NCI-H2227 (cell line): Measurements from ENCODE around the gene CXCR4.
"Not testable (repeated sequence)": the region's sequence is repeated elsewhere in the genome, so short reads cannot be mapped to it uniquely, and the experiment has no call there.

Experiments used
- DNase-seq: peaks from one replicate; lab custom pipeline; 2025; ENCODE audit not compliant: unreplicated experiment; lab: John Stamatoyannopoulos, UW

Gene CXCR4

DNA sequence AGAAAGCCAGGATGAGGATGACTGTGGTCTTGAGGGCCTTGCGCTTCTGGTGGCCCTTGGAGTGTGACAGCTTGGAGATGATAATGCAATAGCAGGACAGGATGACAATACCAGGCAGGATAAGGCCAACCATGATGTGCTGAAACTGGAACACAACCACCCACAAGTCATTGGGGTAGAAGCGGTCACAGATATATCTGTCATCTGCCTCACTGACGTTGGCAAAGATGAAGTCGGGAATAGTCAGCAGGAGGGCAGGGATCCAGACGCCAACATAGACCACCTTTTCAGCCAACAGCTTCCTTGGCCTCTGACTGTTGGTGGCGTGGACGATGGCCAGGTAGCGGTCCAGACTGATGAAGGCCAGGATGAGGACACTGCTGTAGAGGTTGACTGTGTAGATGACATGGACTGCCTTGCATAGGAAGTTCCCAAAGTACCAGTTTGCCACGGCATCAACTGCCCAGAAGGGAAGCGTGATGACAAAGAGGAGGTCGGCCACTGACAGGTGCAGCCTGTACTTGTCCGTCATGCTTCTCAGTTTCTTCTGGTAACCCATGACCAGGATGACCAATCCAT lies 2.7 kb downstream of the CXCR4 start:
- DNase-seq, result no peak

DNA sequence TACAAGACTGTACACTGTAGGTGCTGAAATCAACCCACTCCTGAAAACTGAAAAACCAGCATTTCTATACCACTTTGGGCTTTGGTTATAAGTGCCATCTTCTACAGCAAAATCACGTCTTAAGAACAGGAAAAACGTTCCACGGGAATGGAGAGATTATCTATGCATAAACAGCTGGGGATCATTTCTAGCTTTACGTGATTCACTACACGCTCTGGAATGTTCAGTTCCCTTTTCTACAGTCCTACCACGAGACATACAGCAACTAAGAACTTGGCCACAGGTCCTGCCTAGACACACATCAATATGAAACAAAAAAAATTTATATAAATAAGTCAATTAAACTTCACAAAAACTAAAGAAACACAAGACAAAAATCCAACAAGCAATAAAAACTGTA lies 3.6 kb downstream of the CXCR4 start:
- DNase-seq, result no peak

DNA sequence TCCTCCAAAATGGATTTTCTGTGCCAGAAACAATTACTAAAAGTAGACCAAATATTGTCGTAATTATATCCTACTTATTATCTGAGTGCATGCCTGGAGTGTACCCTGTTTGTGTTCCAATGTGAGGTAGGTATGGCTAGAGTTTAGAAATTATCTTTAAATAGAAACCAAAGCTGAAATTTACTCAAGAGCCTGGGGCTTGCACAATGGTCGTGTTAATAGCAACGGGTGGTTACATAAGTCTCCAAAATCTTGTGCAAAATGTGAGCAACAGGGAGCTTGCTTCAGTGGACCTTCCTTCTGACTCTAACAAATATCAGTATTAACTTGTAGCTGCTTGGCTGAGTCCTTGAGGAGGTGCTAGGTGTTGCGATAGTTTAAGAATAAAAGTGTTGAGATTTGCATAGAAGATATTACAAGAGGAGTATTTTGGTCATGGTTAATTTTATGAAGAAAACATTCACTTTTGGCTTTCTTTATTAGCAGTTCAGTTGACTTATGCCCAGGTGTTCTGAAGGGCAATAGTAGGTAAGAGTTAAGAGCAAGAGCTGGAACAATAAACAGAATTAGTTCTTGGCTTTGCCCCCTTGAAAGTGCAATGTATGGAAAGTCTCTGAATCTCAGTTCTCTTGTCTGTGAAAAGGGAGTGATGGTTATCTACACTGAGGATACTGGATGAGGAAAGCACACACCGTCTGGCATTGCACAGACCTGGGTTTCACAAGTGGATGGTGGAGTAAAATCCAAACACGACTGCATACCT lies 4.6 kb downstream of the CXCR4 start:
- no peak for DNase-seq

DNA sequence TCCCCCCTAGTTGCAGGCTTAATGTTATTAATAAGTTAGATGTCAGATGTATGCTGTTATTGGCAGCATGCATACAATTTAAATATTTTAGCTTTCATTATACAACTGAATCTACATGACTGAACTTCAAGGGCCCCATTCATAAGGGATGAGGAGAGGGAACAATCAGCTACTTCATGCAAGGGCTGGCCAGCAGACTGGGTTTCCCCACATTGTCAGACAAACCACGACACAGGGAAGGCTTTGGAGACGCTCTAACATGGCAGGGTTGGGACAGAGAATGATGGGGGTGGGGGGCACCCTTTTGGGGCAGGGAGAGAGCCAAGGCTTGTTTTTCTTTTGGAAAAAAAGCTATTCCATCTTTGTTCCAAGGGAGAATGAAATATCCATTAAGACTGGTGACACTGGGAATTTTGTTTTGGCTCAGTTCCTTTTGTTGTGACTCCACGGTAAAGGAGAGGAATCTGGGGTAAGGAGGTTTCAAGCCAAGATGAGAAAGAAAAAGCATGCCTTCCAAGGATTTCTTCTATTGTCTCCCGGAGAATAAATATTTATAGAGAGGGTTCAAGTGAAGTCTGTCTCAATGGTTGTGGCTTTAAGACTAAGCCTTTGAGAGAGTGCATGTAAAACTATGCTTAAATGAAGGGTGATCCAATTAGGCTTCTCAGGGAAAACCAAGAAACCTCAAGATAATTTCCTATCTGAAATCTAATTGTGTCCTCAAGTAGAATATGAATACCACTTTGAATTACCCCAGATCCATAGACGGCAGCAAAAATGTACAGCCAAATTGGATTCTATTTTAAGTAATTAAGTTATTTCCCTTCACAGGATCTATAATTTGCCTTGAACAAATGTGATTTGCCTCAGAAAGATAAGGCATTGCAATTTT lies 5.4 kb downstream of the CXCR4 start:
- DNase-seq, result no peak

DNA sequence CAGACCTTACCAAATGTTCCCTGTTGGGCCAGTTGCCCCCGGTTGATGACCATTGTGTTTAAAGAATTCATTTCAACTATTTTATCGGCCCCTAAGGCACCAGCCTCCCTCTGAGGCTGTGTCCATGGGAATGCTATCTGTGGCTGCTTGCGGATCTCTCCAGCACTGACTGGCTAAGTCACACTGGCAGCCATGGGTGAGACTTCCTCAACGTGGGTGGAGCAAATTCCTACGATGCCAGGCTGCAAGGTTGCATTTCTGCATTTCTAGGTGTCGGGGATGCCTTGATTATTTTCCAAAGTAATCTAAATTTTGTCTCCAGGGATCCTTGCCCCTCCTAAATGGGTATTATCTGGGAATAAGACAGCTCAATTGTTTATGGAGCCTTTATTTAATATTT lies 6.2 kb downstream of the CXCR4 start:
- no peak for DNase-seq

DNA sequence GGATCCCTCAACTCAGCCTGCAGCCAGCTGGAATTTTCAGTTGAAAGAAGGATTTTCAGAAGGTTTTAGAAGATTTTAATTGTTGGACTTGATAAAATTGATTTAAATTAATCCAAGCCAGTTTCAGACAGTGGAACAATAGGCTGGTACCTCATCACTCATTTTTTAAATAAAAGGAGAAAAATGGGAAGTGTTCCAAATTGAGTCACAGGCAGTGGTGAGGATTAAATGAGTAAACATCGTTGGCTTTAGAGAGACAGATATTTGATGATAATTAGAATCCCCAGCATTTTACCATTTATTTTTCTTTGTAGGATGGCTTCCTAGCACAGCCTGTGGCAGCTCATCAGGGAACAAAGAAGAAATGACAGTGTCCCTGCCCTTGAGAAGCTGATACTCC lies 7.4 kb downstream of the CXCR4 start:
- no peak for DNase-seq

DNA sequence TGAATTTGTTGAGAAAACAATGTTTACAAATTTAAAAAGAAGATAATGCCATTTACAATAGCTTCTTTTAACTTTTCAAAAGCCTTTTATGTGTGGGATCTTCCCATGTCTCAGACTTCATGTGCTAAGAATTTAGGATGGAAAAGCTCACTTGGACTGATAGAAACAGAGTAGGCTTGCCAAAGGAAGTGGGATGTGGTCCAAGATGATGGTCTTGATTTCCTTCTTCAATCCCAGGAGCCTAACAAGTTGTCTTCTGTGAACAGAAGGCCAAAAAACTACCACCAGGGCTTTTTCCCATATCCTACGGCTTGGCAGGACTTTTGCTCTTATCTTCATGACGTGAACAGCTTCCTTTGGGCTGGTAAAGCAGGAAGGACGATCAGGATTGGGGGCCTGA lies 9.5 kb downstream of the CXCR4 start:
- no peak for DNase-seq

DNA sequence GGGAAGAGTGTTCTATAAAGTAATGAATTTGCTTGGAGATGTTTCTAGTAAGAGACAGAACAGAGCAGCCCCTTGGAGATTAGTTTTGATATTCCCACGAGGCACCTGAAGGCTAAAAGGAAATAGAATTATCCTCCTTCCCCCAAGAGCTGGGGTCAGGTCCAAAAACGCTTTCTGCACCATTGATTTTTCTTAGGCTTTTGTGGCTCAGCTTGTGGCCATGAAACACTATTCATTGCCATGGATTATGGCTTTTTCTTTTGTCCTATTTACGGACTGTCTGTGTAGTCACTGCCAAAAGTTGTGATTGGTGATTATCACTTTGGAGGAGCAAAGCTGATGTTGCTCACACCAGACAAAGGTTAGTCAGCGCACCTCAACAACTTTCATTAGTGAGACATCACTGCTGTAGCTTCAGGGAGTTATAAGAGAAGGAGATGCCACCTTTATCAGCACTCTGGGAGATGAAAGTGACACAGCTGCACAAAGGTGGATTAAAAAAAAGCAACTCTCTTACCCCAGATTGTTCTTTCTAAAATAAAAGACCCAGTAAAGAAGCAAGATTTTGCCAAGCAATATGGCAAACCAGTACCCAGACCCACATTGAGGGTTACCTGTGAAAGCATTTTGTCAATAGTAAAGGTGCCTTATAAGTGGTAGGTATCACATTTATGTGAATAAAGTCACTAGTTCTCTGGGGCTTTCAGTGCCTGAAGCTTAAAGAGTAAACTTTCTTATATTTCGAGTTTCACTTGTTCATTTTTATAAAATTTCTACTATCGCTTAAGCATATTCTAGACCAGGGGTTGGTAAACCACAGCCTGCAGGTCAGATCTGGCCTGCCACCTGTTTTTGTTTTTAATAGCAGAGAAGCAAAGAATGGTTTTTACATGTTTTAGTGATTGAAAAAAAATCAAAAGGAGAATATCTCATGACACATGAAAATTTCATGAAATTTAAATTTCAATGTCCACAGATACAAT lies 10.6 kb downstream of the CXCR4 start:
- DNase-seq, result no peak

DNA sequence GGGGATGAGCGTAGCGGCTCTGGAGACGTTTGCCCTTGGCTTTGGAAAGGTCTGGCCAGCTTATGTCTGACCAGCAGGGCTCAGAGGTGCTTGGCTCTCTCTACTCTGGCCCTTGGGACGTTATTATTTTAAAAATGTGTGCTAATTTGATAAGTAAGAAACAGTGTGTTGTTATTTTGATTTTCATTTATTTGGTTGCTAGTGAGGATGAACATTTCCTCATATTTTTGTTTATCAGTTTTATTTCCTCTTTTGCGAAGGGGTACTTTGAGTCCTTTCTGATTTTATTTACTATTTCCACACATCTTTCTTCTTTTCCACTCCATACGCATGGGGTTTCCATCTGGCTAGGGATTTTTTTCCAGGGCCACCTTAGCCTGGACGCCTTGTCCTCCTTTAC lies 11.4 kb downstream of the CXCR4 start:
- DNase-seq, result no peak

DNA sequence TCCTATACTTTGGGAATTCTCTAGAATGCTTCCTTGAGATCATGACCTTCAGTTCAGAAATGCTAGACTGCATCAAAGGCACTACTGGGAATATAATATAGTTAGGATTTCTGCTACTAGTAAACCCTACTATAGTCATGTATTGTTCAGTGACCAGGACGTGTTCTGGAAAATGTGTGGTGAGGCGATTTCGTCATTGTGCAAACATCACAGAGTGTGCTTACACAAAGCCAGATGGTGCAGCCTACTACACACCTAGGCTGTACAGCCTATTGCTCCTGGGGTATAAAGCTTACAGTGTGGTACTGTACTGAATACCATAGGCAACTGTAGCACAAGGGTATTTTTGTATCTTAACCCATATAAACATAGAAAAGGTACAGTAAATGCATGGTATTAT lies 13.0 kb downstream of the CXCR4 start:
- DNase-seq, result no peak

DNA sequence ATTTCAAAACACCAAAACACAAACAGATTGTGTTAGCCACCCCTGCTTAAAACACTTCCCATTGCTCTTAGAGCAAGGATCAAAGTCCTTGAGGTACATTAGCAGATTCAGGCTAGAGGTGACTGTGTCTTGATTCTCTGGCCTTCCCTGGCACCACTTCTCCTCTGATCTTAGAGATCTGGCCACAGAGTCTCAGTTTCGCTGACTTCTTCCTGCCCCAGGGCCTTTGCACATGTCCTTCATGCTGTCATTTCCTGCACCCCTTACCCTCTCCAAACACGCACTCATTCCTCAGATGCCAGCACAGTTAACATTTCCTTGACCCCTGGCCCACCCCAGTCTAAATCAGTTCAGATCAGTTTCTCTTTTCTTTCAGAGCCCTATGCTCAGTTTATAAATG lies 16.9 kb downstream of the CXCR4 start:
- no peak for DNase-seq

DNA sequence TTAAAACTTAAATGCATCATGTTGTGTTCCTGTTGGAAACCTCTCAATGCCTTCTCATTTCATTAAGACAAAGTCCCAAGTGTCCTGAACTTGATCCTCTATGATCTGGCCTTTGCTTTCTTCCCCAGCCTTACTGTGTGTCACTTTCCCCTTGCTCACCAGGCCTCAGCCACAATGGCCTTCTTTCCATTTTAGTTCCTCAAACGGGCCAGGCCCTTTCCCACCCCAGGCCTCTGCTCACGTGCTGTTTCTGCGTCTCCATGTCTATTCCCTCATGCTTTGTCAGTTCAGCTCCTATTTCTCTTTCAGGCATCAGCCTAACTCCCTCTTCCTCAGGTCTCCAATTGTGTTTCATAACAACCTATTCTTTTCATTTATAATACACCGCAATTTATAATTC lies 19.5 kb downstream of the CXCR4 start:
- DNase-seq, result no peak

DNA sequence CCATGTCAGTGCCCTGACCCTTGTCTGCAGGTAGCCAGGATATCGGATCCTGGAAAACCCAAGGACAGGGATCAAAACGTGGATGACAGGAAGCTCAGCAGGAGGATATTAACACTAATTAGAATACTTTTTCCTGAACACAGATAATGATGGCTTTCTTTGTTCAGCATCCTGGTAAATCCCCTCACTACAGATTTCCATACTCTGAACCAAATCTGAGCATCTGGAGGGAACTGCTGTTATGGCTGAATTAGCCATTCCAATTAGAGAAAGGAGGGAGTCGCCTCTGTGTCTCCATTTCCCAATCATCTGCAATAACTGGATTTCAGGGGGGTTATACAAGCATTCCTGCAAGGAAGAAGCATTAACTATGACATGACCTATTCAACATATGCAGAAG lies 24.4 kb downstream of the CXCR4 start:
- DNase-seq, result peak; percentile 19

DNA sequence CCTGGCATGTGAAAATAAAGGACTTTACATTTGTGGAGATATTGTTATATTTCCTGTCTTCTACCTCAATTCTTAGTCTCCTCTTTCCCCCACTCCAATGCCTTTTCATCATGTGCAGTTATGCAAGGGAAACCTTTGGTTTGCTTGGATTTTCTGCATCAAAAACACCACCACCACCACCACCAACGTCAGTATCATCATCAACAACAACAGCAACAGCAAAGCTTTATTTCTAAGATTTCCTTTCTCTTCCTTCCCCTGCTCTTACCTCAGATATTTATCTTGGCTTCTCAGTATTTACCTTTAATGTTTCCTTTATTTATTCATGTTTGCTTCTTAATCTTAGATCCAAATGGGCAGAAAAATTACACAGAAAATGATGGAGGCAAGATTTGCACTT lies 26.1 kb downstream of the CXCR4 start:
- no peak for DNase-seq

DNA sequence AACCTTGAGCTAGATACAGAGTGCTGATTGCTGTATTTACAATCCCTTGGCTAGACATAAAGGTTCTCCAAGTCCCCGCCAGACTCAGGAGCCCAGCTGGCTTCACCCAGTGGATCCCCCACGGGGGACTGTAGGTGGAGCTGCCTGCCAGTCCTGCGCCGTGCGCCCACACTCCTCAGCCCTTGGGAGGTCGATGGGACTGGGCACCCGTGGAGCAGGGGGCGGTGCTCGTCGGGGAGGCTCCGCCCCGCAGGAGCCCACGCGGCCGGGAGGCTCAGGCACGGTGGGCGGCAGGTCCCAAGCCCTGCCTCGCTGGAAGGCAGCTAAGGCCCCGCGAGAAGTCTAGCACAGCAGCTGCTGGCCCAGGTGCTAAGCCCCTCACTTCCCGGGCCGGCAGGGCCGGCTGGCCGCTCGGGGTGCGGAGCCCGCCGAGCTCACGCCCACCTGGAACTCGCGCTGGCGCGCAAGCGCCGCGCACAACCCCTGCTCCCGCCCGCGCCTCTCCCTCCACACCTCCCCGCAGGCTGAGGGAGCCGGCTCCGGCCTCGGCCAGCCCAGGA lies 30.0 kb downstream of the CXCR4 start:
- DNase-seq, result not testable (repeated sequence)

DNA sequence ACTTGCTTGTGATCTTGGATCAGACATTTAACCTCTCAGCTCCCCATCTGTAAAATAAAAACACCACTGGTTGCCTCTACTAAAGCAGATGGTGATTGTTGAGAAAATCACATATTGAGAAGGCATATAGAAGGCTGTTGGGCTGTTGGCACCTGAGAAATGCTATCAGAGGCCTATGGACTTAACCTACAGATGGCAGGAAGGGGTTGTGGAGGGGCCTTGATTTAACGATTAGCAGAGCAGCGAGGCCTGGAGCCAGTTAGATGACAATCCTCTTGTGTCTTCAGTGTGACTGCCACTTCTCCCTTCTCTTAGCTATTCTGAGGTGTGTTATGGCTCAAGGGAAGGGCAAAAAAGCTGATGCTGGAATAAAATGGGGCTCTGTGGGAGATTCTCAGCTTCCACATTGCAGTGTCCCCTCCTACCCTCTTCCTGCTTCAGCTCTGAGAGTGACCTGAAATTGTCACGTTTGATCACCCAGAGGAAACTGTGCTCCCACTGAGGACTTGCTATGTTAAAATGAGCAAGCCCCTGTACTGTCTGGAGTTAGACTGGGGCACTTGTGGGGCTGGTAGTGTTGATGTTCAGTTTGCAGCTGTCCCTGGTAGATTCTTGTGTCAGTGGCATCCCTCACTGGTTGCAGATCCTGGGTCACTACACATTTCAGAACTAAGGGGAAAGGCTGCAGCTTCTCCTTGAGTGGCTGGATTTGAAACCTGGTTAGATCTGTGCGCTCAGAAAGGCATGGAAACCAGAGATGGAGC lies 31.5 kb downstream of the CXCR4 start:
- no peak for DNase-seq

DNA sequence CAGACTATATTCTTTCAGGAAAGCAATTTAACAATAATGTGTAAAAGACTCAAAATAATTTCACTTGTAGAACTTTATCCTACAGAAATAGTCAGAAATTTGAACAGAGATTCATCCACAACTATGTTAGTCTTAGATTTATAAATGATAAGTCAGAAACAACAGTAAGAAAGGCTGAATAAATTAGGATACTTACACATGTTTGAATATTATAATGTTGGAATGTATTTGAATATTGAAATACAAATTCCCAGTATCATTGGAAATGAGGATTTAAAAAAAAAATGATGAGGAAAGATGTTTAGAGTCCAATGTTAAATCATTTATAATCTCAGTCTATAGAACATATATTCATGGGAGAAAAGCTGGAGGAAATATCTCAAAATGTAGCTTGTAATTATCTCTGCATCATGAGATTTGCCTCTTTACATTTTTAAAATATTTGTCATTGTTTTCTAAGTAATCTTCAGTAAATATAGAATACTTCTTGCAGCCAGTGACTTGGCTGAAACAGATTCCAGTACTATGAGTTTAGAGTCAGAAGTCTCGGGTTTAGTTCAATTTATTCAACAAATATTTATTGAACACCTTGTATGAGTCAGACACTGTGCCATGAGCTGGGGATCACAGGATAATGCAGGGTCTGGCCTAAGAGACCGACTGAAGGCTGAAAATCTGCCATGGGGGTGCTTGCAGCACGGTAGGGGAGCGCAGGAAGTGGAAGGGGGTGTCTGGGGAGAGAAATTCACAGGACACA lies 32.3 kb downstream of the CXCR4 start:
- no peak for DNase-seq

DNA sequence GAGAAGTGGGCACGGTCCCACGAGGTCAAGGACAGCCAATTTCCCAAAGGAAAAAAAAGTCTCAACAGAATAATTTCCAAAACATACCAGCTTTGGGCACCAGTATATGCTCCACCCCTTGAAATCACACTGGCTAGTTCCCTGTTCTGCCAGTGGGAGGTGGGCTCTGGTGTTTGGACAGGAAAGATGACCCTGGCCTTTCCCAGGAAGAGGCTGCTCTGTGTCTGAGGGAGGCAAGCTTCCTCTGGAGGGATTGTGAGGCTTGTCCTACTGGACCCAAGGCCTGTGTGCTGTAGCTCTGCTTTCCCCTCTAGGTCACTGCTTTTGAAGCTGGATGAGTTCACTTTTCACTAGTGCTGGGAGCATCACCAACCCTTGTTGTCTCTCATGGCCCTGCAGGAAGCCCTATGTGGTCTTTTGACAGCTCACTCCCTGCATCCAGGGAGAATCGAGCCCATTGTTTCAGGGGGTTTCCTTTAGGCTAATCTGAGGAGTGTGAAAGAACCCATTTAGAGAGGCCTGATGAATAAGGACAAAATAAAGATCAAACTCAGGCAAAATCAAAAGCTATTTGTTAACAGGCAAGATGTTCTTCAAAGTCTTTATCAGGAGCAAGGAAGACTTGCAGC lies 36.3 kb downstream of the CXCR4 start:
- DNase-seq, result no peak

DNA sequence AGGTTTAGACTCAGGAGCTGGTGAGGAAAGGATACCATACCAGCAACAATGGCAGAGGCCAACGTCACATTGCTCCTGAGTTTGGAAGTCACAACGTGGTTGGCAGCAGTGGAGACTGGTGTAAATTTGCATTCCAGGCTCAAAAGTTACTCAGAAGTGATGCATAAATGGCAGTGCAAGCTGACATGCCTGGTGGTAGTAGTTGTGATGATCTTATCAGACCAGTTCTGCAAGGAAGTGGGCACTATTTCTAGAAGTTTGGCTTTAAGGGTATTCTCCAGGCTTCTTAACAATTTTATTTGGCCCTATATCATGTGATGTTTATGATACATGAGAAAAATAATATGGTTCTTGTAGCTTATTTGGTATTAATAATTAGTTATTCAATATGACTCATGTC lies 37.8 kb downstream of the CXCR4 start:
- DNase-seq, result no peak
